OCI-LY3 (cell line): ENCODE data around the gene PLXNB1.

Experiments
- EZH2phosphoT487 ChIP-seq: fragments of 200-600 bp; shearing (Covaris generic); IDR thresholded peaks from 2 replicates; pipeline ENCODE4 v1.6.1; 2018; ENCODE audit warnings: antibody characterized with exemption, mixed run types, low read depth
- TF ChIP-seq, protein P1 (sequence below): fragments of 200-600, 300-600 bp; sonication (generic); IDR thresholded peaks from 2 replicates; pipeline ENCODE4 v1.5.1; 2014; ENCODE audit warnings: antibody characterized with exemption, low read length, low read depth

DNA sequence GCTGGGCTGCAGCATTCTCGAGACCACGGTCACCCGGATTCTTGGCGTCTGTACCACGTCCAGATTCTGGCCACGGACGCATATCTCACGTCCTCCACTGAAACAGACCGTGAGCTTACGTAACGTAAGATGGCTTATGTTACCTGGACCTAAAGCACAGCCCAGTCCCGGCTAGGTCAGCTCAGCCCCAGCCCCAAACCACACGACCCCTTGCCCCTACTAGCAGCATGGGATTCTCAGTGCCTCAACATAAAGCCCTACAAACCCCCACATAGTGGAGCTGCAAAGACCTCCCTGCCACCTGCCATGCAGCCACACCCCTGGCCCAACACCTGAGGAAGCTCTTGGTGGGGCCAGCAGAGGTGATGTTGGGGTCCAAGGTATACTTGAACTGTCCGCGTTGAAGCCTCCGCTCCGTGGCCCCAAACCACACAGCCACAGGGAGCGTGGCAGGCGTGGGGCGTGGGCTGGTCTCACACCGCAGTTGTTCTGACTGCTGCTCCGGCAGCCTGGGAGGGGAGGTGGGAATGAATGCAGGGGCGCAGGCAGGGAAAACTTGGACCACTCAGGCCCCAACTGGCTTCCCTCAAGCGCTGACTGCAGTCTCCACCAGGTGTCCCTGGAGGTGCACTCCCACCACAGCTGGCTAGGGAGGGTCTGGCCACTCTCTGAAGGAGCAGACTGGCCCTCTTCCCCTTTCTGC lies 14.5 kb downstream of the PLXNB1 start:
- TF ChIP-seq, protein P1, sequence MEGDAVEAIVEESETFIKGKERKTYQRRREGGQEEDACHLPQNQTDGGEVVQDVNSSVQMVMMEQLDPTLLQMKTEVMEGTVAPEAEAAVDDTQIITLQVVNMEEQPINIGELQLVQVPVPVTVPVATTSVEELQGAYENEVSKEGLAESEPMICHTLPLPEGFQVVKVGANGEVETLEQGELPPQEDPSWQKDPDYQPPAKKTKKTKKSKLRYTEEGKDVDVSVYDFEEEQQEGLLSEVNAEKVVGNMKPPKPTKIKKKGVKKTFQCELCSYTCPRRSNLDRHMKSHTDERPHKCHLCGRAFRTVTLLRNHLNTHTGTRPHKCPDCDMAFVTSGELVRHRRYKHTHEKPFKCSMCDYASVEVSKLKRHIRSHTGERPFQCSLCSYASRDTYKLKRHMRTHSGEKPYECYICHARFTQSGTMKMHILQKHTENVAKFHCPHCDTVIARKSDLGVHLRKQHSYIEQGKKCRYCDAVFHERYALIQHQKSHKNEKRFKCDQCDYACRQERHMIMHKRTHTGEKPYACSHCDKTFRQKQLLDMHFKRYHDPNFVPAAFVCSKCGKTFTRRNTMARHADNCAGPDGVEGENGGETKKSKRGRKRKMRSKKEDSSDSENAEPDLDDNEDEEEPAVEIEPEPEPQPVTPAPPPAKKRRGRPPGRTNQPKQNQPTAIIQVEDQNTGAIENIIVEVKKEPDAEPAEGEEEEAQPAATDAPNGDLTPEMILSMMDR, result no peak
- no peak for TF ChIP-seq EZH2phosphoT487
